GM20000 (cell line): ENCODE measurements around the gene IL1RAPL1.

Source experiments
- DNase-seq: peaks from one replicate; pipeline ENCODE4 v3.0.0; 2012; ENCODE audit warnings: low spot score
- CTCF ChIP-seq: IDR thresholded peaks from 2 replicates; pipeline ENCODE4 v1.5.1; 2012; ENCODE audit warnings: mild to moderate bottlenecking, control low read depth; ENCODE audit errors: extremely low read depth, missing control alignments

IL1RAPL1 gene

GRCh38 chrX:28701222-28701621 is 114.0 kb downstream of the IL1RAPL1 start:
- TF ChIP-seq CTCF, result no peak
- no peak for DNase-seq

- no peak for TF ChIP-seq CTCF
- no peak for DNase-seq
Observed at GRCh38 chrX:28706964-28707363, 119.7 kb downstream of the IL1RAPL1 start.

- TF ChIP-seq CTCF, result no peak
- DNase-seq, result no peak
Observed at GRCh38 chrX:28709421-28709820, 122.2 kb downstream of the IL1RAPL1 start.

GRCh38 chrX:28717864-28718263 is 130.6 kb downstream of the IL1RAPL1 start:
- no peak for TF ChIP-seq CTCF
- no peak for DNase-seq

- DNase-seq, result no peak
- TF ChIP-seq CTCF, result no peak
Observed at GRCh38 chrX:28718450-28718849, 131.2 kb downstream of the IL1RAPL1 start.

GRCh38 chrX:28719620-28720019 is 132.4 kb downstream of the IL1RAPL1 start:
- TF ChIP-seq CTCF, result no peak
- DNase-seq, result no peak

GRCh38 chrX:28752330-28752729 is 165.1 kb downstream of the IL1RAPL1 start:
- TF ChIP-seq CTCF, result no peak
- DNase-seq, result no peak
